Hepatocyte (in vitro differentiated cells): ENCODE measurements around the gene PRDX6.

Experiments used
- CTCF ChIP-seq: fragments of 200-600 bp; sonication (generic); IDR thresholded peaks from 2 replicates; pipeline ENCODE4 v1.5.1; 2016; ENCODE audit warnings: antibody characterized with exemption, mild to moderate bottlenecking; ENCODE audit not compliant: poor library complexity
- EZH2phosphoT487 ChIP-seq: fragments of 200-600 bp; sonication (generic); IDR thresholded peaks from one replicate; pipeline ENCODE4 v1.6.1; 2018; ENCODE audit warnings: antibody characterized with exemption, mild to moderate bottlenecking, low read depth, moderate library complexity; ENCODE audit not compliant: unreplicated experiment, severe bottlenecking

DNA sequence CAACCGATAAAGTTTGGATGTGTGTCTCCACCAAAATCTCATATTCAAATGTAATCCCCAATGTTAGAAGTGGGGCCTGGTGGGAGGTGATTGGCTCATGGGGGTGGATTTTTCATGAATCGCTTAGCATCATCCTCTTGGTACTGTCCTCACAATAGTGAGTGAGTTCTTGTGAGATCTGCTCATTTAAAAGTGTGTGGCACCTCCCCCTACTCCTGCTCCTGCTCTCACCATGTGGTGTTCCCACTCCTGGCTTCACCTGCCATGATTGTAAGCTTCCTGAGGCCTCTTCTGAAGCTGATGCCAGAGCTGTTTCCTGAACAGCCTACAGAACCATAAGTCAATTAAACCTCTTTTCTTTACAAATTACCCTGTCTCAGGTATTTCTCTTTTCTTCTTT, 28.2 kb upstream of the PRDX6 start:
- TF ChIP-seq CTCF (no peak), EZH2phosphoT487 (no peak)
